ENCODE measurements around the gene FFAR1.

DNA sequence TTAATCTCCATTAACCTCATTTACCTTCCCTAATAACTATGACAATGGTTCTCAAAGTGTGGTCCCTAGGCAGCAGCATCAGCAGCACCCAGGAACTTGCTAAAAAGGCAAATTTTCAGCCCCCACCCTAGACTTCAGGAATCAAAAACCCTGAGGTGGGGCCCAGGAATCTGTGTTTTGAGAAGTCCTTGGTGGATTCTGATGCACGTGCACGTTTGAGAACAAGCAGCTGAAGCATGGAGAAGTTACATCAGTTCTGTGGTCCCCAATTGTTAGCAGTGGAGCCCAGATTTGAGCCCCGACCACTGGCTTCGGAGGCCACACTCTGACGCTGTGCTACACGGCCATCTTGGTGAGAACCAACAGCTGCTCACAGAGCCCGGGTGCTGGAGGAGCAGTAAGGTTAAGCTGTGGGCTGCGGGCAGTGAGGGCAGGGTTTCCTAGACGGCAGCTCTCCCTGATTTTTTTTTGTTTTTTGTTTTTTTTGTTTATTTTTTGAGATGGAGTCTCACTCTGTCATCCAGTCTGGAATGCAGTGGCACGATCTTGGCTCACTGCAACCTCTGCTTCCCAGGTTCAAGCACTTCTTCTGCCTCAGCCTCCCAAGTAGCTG is 32.7 kb upstream of the FFAR1 start:
- TF ChIP-seq, protein P1, sequence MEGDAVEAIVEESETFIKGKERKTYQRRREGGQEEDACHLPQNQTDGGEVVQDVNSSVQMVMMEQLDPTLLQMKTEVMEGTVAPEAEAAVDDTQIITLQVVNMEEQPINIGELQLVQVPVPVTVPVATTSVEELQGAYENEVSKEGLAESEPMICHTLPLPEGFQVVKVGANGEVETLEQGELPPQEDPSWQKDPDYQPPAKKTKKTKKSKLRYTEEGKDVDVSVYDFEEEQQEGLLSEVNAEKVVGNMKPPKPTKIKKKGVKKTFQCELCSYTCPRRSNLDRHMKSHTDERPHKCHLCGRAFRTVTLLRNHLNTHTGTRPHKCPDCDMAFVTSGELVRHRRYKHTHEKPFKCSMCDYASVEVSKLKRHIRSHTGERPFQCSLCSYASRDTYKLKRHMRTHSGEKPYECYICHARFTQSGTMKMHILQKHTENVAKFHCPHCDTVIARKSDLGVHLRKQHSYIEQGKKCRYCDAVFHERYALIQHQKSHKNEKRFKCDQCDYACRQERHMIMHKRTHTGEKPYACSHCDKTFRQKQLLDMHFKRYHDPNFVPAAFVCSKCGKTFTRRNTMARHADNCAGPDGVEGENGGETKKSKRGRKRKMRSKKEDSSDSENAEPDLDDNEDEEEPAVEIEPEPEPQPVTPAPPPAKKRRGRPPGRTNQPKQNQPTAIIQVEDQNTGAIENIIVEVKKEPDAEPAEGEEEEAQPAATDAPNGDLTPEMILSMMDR (IDR thresholded peaks at IDR 0.05) = no peak
- TF ChIP-seq POLR2A (IDR thresholded peaks at IDR 0.05) (no peak), EP300 (IDR thresholded peaks at IDR 0.05) (no peak)

Measured in ovary (tissue), 3 donors.